NCI-H2196 treated with DMSO at 0.1 percent for 48 hours (cell line): ENCODE measurements around the gene TP53BP1.
A peak's percentile ranks its signal among the peaks of the same experiment; 100 is the strongest.
"Not testable (repeated sequence)": the region's sequence is repeated elsewhere in the genome, so short reads cannot be mapped to it uniquely, and the experiment has no call there.

Source experiments
- DNase-seq: peaks from one replicate; lab custom pipeline; 2025; ENCODE audit not compliant: unreplicated experiment; lab: John Stamatoyannopoulos, UW

Gene TP53BP1

DNA sequence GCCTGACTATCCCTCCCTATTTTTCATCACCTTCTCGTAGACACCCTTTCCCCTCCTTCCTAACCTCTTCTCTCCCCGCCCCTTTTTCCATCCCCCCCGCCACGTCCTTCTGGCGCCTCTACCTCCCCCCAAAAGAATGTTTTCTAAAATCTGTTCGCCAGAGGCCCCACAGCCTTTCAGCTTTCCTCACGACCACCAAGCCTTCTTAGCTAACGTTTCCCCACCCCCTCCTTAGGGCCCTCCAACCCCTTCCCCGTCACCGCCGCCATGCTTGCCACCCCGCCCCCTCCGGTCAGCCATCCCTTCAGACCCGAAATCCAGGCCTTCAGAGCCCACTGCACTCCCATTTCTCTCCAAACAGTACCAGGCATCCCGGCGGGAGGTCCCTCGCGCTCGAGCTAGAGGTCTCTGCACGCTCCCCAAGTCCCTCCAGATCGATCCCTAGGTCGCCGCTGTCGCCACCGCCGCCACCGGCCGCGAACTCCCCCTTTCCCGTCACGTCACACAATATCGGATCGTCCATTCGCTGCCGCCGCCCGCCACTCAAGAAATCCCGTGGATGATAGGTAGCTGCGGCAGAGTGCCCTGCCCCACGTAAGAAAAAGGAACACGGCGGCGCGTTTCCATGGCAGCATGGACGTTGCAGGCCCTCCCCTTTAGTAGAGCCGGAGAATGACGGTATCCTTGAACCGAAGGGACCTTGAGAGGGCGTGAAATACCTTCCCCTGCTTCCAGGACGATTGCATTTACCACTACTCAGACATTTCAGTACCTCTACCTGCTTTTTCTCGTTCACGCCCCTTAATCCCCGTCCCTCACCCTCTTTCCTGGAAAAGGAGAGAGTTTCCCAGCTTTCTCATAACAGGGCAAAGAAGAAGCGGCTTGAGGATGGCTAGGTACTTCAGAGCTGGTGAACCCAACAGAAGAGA, at the start of gene TP53BP1:
TSS of gene TP53BP1 (minus strand) at position 484 of the 929 bp plus-strand sequence. CDS start at position 371, 113 bp downstream.
- DNase-seq = peak; percentile 88

GRCh38 chr15:43541785-43542184, 48.8 kb upstream of the TP53BP1 start:
- no peak for DNase-seq

- no peak for DNase-seq
These were observed 45.1 kb upstream of the TP53BP1 start for GRCh38 chr15:43538091-43538490.

- DNase-seq = no peak
These were observed 41.9 kb upstream of the TP53BP1 start for GRCh38 chr15:43534897-43535296.

DNA sequence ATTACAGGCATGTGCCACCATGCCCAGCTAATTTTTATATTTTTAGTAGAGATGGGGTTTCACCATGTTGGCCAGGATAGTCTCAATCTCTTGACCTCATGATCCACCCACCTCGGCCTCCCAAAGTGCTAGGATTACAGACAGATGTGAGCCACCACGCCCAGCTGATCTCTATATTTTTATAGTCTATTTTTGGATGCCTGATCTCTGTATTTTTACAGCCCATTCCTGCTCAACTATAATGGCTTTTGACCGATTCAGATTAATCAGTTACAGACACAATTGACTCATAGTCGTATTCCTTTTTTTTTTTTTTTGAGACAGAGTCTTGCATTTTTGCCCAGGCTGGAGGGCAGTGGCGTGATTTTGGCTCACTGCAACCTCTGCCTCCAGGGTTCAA, 39.9 kb upstream of the TP53BP1 start:
- DNase-seq = not testable (repeated sequence)

GRCh38 chr15:43531018-43531670, 38.2 kb upstream of the TP53BP1 start:
- DNase-seq = no peak

GRCh38 chr15:43529587-43530345, 36.8 kb upstream of the TP53BP1 start:
- DNase-seq = no peak

- DNase-seq = no peak
These were observed 36.2 kb upstream of the TP53BP1 start for GRCh38 chr15:43529141-43529540.

GRCh38 chr15:43528542-43529007, 35.6 kb upstream of the TP53BP1 start:
- DNase-seq = no peak

DNA sequence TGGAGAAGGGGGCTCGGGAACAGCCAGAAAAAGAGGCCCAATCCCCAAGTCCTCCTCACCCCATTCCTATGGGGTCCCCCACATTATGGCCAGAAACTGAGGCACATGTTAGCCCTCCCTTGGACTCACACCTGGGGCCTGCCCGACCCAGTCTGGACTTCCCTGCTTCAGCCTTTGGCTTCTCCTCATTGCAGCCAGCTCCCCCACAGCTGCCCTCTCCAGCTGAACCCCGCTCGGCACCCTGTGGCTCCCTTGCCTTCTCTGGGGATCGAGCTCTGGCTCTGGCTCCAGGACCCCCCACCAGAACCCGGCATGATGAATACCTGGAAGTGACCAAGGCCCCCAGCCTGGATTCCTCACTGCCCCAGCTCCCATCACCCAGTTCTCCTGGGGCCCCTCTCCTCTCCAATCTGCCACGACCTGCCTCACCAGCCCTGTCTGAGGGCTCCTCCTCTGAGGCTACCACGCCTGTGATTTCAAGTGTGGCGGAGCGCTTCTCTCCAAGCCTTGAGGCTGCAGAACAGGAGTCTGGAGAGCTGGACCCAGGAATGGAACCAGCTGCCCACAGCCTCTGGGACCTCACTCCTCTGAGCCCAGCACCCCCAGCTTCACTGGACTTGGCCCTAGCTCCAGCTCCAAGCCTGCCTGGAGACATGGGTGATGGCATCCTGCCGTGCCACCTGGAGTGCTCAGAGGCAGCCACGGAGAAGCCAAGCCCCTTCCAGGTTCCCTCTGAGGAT, 35.0 kb upstream of the TP53BP1 start:
- DNase-seq = no peak

DNA sequence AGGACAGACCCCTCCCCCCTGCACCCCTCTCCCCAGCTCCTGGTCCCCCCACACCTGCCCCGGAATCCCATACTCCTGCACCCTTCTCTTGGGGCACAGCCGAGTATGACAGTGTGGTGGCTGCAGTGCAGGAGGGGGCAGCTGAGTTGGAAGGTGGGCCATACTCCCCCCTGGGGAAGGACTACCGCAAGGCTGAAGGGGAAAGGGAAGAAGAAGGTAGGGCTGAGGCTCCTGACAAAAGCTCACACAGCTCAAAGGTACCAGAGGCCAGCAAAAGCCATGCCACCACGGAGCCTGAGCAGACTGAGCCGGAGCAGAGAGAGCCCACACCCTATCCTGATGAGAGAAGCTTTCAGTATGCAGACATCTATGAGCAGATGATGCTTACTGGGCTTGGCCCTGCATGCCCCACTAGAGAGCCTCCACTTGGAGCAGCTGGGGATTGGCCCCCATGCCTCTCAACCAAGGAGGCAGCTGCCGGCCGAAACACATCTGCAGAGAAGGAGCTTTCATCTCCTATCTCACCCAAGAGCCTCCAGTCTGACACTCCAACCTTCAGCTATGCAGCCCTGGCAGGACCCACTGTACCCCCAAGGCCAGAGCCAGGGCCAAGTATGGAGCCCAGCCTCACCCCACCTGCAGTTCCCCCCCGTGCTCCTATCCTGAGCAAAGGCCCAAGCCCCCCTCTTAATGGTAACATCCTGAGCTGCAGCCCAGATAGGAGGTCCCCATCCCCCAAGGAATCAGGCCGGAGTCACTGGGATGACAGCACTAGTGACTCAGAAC, 34.3 kb upstream of the TP53BP1 start:
- no peak for DNase-seq

DNA sequence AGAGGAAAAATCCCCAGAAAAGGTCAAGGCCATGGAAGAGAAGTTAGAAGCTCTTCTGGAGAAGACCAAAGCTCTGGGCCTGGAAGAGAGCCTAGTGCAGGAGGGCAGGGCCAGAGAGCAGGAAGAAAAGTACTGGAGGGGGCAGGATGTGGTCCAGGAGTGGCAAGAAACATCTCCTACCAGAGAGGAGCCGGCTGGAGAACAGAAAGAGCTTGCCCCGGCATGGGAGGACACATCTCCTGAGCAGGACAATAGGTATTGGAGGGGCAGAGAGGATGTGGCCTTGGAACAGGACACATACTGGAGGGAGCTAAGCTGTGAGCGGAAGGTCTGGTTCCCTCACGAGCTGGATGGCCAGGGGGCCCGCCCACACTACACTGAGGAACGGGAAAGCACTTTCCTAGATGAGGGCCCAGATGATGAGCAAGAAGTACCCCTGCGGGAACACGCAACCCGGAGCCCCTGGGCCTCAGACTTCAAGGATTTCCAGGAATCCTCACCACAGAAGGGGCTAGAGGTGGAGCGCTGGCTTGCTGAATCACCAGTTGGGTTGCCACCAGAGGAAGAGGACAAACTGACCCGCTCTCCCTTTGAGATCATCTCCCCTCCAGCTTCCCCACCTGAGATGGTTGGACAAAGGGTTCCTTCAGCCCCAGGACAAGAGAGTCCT, 33.4 kb upstream of the TP53BP1 start:
- DNase-seq = no peak

GRCh38 chr15:43525131-43525530, 32.2 kb upstream of the TP53BP1 start:
- DNase-seq = no peak

DNA sequence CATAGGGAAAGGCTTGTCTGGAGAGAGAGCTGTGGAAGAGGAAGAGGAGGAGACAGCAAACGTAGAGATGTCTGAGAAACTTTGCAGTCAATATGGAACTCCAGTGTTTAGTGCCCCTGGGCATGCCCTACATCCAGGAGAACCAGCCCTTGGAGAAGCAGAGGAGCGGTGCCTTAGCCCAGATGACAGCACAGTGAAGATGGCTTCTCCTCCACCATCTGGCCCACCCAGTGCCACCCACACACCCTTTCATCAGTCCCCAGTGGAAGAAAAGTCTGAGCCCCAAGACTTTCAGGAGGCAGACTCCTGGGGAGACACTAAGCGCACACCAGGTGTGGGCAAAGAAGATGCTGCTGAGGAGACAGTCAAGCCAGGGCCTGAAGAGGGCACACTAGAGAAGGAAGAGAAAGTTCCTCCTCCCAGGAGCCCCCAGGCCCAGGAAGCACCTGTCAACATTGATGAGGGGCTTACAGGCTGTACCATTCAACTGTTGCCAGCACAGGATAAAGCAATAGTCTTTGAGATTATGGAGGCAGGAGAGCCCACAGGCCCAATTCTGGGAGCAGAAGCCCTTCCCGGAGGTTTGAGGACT, 31.4 kb upstream of the TP53BP1 start:
- no peak for DNase-seq

DNA sequence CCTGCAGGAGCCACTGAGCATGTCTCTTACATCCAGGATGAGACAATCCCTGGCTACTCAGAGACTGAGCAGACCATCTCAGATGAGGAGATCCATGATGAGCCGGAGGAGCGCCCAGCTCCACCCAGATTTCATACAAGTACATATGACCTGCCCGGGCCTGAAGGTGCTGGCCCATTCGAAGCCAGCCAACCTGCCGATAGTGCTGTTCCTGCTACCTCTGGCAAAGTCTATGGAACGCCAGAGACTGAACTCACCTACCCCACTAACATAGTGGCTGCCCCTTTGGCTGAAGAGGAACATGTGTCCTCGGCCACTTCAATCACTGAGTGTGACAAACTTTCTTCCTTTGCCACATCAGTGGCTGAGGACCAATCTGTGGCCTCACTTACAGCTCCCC, 30.7 kb upstream of the TP53BP1 start:
- no peak for DNase-seq

GRCh38 chr15:43522247-43522646, 29.3 kb upstream of the TP53BP1 start:
- DNase-seq = no peak

GRCh38 chr15:43521419-43521818, 28.5 kb upstream of the TP53BP1 start:
- DNase-seq = no peak

DNA sequence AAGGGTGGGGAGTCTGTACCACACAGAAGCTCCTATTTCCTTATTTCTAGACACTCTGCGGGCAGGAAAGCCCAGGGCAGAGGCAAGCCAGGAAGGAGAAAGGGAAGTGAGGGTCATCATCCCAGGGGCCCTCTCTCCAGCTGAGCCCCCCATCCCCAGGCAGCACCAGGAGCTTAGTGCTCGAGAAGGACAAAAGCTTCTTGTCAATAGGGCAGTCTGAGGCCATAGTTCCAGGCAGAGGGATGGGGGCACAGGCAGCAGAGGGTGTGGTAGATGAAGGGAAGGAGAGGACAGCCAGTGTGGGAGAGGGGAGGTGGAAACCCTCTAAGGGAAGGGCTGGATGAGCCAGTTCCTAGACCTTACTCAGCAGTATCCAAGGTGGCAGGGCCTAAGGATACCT, 27.2 kb upstream of the TP53BP1 start:
- DNase-seq = no peak

GRCh38 chr15:43519196-43519595, 26.2 kb upstream of the TP53BP1 start:
- no peak for DNase-seq
